Activated naive CD4-positive, alpha-beta T cell treated with anti-CD3 and anti-CD28 coated beads, Interleukin-2, amount 50 U/mL, for 72 hours (primary cell): ENCODE data around the gene AMER2. TPM values are rescaled to one million over a fixed set of nuclear protein-coding genes. Genes with fewer than 3 reads are reported as not detected.

Experiments
- ATAC-seq, 2 donors: fragments of 150-1000 bp; cut with Tn5 transposase; 2 replicates each; pipeline ENCODE4 v1.10.0; 2021; ENCODE audit warnings: mild to moderate bottlenecking in 2 of 2, moderate library complexity in 2 of 2
- DNase-seq, 2 donors: peaks; one replicate each; pipeline ENCODE4 v3.0.0; 2021 to 2022; ENCODE audit warnings: low spot score in 2 of 2
- H3K27ac Mint-ChIP-seq, 2 donors: one replicate each; pipeline ENCODE4 v1.8.0; 2022; ENCODE audit warnings: mild to moderate bottlenecking in 2 of 2, mixed read lengths in 2 of 2
- H3K36me3 Mint-ChIP-seq, 2 donors: one replicate each; pipeline ENCODE4 v1.8.0; 2022; ENCODE audit warnings: mixed read lengths in 2 of 2
- H3K9me3 Mint-ChIP-seq, 2 donors: one replicate each; pipeline ENCODE4 v1.8.0; 2022; ENCODE audit warnings: mixed read lengths in 2 of 2
- total RNA-seq, 2 donors: library from RNA; stranded (reverse); gene quantifications; one replicate each; pipeline ENCODE4 v1.2.3, GENCODE V29; 2022

The AMER2 gene
- total RNA-seq, 2 donors from 2014 or later, result not detected

- Mint-ChIP-seq H3K9me3 (no peaks in the 10 kb centered on the region), H3K27ac (no peak overlapping the region)
These were observed 20.0 kb upstream of the AMER2 start for GRCh38 chr13:25192052-25192451.

GRCh38 chr13:25190771-25191170, 18.7 kb upstream of the AMER2 start:
- no peaks in the 10 kb centered on the region for H3K9me3 Mint-ChIP-seq
- ATAC-seq, result no peak
- no peak overlapping the region for H3K27ac Mint-ChIP-seq
- DNase-seq, result no peak
- no peaks in the 10 kb centered on the region for H3K36me3 Mint-ChIP-seq

More at GRCh38 chr13:25192052-25192451, 20.0 kb upstream of the AMER2 start:
- no peaks in the 10 kb centered on the region for H3K36me3 Mint-ChIP-seq
- no peak for DNase-seq
- no peak for ATAC-seq

DNA sequence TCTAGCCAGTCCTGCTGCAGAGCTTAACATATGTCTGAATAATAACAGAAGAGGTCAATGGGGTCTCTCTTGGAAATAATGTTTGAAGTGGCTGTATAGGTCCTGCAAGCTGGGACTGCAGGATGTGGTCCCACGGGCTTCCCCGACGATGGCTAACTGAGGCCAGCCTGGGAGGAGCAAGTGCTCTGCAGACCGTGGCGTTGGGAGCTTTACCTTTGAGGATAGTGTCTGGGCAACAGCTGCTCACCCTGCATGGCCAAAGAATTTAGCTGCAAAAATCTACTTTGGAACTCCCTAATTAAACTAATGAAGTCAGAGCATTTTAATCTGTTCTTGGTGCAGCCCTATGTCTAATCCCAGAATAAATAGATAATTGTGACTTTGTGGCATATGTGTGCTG, 18.2 kb upstream of the AMER2 start:
- H3K27ac Mint-ChIP-seq, result no peak overlapping the region

GRCh38 chr13:25187596-25187995, 15.5 kb upstream of the AMER2 start:
- ATAC-seq (no peak), DNase-seq (no peak)
- Mint-ChIP-seq H3K27ac (no peak overlapping the region), H3K9me3 (no peaks in the 10 kb centered on the region), H3K36me3 (no peaks in the 10 kb centered on the region)

More for the DNA sequence above, 18.2 kb upstream of the AMER2 start:
- ATAC-seq (no peak), DNase-seq (no peak)
- H3K9me3 Mint-ChIP-seq, result no peaks in the 10 kb centered on the region
- no peaks in the 10 kb centered on the region for H3K36me3 Mint-ChIP-seq

DNA sequence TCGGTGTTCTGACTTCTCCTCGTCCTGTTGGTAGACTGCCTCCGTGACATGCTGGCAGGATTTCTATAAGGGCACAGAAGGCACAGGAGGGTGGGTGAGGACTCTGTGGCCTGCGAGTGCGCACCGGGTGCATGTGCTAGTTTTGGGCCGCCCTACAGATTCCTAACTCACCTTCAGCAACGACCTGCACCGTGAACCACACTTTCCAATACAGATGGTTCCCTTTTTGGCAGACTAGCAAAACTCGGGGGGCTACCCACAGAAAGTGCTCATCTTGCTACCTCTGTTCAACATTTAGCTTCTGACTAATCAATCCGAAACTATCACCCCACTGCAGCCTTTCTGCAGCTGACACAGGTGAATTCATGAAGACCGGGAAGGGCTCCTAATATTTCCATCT, 14.1 kb upstream of the AMER2 start:
- DNase-seq (no peak), ATAC-seq (no peak)
- Mint-ChIP-seq H3K27ac (no peak overlapping the region), H3K36me3 (no peaks in the 10 kb centered on the region), H3K9me3 (no peaks in the 10 kb centered on the region)

DNA sequence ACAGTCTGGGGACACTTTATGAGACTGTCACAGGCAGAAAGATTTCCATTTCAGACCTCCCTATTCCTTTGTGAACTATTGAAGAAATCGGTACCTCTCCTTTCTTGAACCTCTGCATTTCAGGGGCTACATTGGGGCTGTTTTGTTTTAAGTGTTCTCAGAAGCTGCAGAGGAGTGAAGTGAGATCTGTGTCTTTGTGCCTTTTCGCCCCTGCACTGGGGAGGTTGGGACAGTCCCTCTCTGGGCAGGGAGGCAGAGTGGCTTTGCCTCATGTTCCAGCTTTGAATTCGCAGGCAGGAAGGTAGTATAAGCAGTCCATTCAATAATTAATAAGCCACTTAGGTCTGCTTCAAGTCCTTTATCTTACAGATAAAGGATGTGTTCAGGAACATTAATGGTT, 9.5 kb upstream of the AMER2 start:
- DNase-seq (no peak), ATAC-seq (no peak)
- Mint-ChIP-seq H3K27ac (no peak overlapping the region), H3K36me3 (peaks cover 0 to 7% of the 10 kb centered on the region in 2 donors), H3K9me3 (peaks cover 0 to 5% of the 10 kb centered on the region in 2 donors)

DNA sequence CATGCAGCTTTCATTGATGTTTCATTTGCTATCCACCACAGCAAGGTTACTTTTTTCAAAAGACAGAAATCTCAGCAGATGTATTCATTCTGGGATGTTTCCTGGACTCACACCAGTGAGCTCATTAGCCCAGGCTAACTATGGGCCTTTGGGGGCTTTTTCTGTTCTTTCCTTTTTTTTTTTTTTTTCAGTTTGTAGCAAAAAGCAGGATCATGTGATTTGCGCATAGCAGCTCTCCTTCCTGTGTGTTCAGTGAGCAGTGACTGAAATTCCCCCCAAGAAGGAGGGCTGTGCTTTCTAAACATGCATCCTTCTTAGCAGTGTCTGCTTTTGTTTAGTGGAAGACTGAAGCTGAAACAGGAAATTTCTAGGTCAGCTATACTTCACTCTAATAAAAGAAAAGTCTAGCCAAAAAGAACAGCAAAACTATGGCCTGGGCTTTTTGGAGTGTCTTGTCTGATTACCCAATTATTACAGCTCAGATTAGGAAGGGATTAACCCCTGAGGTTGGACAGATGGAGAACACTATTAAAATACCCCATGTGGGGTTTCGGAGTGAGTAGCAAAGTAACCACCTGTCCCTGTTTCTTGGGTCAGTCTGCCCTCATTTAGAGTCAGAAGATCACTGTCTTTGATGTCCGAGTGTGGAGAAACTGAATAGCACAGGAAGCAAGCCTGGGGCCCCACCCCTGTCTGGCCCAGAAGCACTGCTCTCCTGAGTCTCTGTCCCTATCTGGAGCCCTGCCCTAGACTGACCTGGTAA, 8.9 kb upstream of the AMER2 start:
- ATAC-seq (no peak), DNase-seq (no peak)
- peaks cover 0 to 5% of the 10 kb centered on the region in 2 donors for H3K9me3 Mint-ChIP-seq
- H3K36me3 Mint-ChIP-seq, result peaks cover 0 to 7% of the 10 kb centered on the region in 2 donors
- H3K27ac Mint-ChIP-seq, result no peak overlapping the region

DNA sequence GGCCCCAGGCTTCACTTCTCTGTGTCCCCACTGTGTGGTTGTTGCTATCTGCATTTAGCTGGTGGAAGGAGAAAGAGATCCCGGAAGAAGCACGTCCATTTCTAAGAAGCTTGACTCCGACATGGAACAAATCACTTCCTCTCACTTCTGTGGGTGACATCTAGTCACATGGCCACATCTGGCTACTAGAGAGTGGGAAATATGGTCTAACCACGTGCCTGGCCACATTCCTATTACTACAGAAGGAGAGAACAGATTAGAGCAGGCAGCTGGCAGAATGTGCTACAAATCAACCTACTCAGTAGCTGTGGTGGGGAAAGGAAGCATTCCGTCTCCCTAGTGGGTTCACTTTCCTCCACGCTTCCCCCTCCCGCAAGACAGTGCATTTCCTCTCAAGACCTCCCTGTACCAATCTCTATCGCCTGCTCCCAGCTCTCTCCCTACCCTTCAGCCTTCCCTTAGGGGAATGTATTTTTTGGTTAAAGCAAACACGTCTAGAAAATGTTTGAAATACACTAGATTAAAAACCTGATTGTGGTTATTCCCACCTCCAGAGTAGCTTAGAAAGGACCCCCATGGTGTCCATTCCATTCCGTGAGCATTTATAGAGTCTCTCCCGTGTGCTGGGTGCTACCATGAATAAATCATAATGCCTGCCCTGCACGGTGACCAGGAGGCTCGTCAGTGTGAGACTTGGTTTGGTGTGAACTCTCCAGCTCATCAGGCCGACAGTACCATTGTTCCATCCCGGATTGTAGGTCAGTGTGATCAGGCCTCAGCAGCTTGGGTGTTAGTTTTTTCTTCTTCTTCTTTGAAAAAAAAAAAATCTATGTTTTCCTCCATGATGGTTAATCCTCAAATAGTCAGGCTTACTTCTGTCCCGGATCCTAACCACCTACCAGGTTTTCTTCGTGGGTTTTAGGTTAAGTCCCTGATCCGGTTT, 8.0 kb upstream of the AMER2 start:
- Mint-ChIP-seq H3K36me3 (peaks cover 0 to 7% of the 10 kb centered on the region in 2 donors), H3K9me3 (peaks cover 0 to 5% of the 10 kb centered on the region in 2 donors), H3K27ac (no peak overlapping the region)
- no peak for ATAC-seq
- DNase-seq, result no peak

DNA sequence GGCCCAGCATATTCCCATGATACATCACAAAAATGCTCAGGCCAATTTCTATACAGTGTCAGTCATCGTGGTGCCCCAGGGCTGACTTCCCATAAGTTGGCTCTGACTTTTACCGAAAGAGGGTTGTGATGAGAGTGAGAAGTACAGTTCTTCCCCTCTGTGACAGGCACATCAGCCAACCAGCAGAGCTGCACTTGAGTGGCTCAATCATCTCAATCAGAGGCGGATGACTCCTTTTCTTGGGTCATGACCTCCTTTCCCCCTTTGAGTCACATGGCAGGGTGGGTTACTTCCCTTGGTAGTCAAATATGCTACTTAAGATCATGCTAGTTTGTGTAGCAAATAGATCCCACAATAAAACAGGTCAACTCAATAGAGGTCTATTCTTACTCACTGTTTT, 6.9 kb upstream of the AMER2 start:
- DNase-seq (no peak), ATAC-seq (no peak)
- Mint-ChIP-seq H3K27ac (no peak overlapping the region), H3K9me3 (peaks cover 0 to 5% of the 10 kb centered on the region in 2 donors), H3K36me3 (peaks cover 0 to 7% of the 10 kb centered on the region in 2 donors)

DNA sequence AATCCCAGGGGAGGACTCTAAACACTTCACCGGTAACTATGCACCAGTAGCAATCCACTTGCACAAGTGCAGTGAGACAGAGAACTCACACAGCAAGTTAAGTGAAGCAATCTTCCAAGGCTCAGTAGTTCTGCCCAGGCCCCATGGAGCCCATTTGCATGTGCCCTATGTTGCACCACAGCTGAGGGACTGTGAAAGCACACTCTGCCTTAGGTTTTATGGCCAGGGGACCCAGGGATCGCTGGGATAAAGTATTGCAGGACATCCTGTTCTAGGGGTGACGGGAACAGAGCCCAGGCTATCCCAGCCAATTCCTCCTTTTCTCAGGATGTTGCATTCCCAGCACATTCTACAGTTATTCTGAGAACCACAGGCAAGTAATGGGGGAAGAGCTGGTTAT, 6.0 kb upstream of the AMER2 start:
- DNase-seq (no peak), ATAC-seq (no peak)
- H3K36me3 Mint-ChIP-seq, result peaks cover 0 to 7% of the 10 kb centered on the region in 2 donors
- peaks cover 0 to 5% of the 10 kb centered on the region in 2 donors for H3K9me3 Mint-ChIP-seq
- H3K27ac Mint-ChIP-seq, result no peak overlapping the region

DNA sequence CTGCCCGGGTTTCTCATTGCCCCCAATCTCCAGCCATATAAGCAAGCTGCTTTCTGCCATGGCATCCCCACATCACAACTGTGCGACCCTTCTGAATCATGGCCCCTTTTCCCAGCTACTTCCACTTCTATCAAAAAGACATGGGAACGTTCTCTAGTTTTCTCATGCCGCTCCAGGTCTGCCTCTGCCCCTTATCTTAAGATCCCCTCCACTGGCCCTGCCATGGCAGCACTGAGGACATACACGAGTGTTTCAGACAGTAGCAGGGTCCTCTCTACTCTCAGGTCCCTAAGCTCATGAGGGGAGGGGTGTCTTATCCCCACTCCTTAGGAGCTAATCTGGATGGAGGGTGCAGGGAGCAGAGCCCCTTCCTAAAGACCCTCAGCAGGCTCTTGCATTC, 5.5 kb upstream of the AMER2 start:
- DNase-seq, result no peak
- no peak for ATAC-seq
- Mint-ChIP-seq H3K36me3 (peaks cover 0 to 7% of the 10 kb centered on the region in 2 donors), H3K27ac (no peak overlapping the region), H3K9me3 (peaks cover 0 to 5% of the 10 kb centered on the region in 2 donors)

DNA sequence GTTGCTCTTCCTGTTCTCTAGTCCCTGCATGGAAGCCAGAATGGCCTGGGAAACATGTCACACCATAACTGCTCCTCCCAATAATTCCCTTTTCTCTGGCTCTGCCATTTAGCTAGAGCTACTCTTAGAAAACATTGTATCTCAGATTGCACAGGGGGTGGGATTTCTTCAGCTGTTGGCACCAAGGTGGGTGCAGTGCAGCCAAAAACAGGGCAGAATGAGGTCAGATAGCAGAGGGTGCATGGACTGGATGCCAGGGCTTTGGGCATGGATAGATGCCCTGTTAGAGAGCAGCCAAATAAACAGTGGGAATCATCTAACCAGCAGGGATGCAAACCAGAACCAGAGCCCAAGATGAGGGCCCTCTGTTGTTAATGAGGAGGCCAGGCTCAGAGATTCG, 4.9 kb upstream of the AMER2 start:
- Mint-ChIP-seq H3K36me3 (peaks cover 2 to 10% of the 10 kb centered on the region in 2 donors), H3K27ac (no peak overlapping the region), H3K9me3 (peaks cover 0 to 5% of the 10 kb centered on the region in 2 donors)
- ATAC-seq, result no peak
- no peak for DNase-seq

DNA sequence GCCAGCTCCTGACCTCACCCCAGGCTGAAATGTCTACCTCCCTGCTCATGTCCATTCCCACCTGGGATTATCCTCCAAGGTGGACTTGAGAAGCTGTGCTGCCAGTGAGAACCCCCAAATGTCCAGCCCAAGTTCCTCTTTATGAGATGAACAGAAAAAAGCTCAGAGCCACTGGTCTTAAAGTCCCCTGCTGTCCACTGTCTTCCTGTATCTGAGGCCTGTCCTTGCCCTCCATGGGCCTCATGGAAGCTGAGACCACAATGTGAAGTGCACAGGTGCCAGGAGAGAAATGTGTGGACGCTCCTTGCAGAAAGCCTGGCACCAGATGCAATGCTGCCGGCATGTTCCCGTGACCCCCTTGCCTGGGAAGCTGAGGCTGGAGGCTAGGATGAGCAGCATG, 3.3 kb upstream of the AMER2 start:
- no peak for ATAC-seq
- H3K36me3 Mint-ChIP-seq, result peaks cover 11 to 16% of the 10 kb centered on the region in 2 donors
- no peak overlapping the region for H3K27ac Mint-ChIP-seq
- DNase-seq, result no peak
- H3K9me3 Mint-ChIP-seq, result peaks cover 0 to 5% of the 10 kb centered on the region in 2 donors

- no peak overlapping the region for H3K27ac Mint-ChIP-seq
- peaks cover 0 to 5% of the 10 kb centered on the region in 2 donors for H3K9me3 Mint-ChIP-seq
- peaks cover 11 to 16% of the 10 kb centered on the region in 2 donors for H3K36me3 Mint-ChIP-seq
- ATAC-seq (no peak), DNase-seq (no peak)
These were observed 2.9 kb upstream of the AMER2 start for GRCh38 chr13:25175026-25175425.

DNA sequence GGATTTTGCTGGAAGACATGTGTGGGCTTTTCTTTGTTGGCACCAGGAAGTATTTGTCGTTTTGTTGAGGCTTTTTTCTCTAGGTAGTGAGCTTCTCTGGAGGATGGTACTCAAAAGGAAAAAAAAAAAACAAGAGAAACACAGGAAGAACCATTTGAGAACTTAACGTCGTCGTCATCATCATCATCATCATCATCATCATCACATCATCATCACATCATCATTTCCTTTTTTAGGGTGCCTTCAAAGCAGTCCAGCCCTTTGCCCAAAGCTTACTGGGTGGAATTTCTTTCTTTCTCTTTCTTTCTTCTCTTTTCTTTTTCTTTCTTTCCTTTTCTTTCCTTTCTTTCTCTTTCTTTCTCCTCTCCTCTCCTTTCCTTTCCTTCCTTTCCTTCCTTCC, 2.2 kb upstream of the AMER2 start:
- no peak overlapping the region for H3K27ac Mint-ChIP-seq
- no peak for ATAC-seq
- H3K36me3 Mint-ChIP-seq, result peaks cover 11 to 16% of the 10 kb centered on the region in 2 donors
- H3K9me3 Mint-ChIP-seq, result peaks cover 0 to 5% of the 10 kb centered on the region in 2 donors
- DNase-seq, result no peak

DNA sequence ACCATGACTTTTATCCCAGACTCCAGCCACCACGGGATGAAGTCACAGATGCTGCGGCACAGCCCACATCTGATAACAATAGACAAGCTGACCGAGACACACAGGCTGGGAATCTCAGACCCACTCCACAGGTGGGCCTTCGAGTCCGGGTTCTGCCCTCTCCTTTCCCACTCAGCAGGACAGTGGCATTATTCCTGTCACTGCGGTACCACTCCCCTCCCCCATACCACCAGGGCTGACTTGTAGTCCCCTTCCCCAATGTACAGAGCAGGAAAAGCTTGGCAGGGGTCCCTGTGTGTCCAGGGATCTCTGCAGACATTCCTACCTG, 179 bp upstream of the AMER2 start:
- no peak for ATAC-seq
- peaks cover 8 to 11% of the 10 kb centered on the region in 2 donors for H3K36me3 Mint-ChIP-seq
- H3K9me3 Mint-ChIP-seq, result no peaks in the 10 kb centered on the region
- no peak for DNase-seq
- H3K27ac Mint-ChIP-seq, result peak overlapping the region in 1 of 2 donors; percentile 85

GRCh38 chr13:25171170-25171516, 945 bp downstream of the AMER2 start:
- Mint-ChIP-seq H3K36me3 (peaks cover 8 to 11% of the 10 kb centered on the region in 2 donors), H3K9me3 (no peaks in the 10 kb centered on the region), H3K27ac (no peak overlapping the region)
- DNase-seq (no peak), ATAC-seq (no peak)
